Activated naive CD4-positive, alpha-beta T cell treated with anti-CD3 and anti-CD28 coated beads for 36 hours (primary cell): ENCODE data around the gene TNFRSF8. TPM values are rescaled to one million over a fixed set of nuclear protein-coding genes. Genes with fewer than 3 reads are reported as not detected.
"Not testable (repeated sequence)": the region's sequence is repeated elsewhere in the genome, so short reads cannot be mapped to it uniquely, and the experiment has no call there.

Experiments
- CTCF ChIA-PET: fragments of 350-600 bp; sonication (Branson Sonifier 250); formaldehyde crosslinking; loops from one replicate; lab custom pipeline; 2021; ENCODE audit warnings: antibody characterized with exemption; lab: Charles Lee
- DNase-seq: peaks from one replicate; pipeline ENCODE4 v3.0.0-alpha.2; 2020
- H3K27ac Mint-ChIP-seq: one replicate; pipeline ENCODE4 v1.8.0; 2021; ENCODE audit warnings: mild to moderate bottlenecking, mixed read lengths
- H3K27me3 Mint-ChIP-seq: one replicate; pipeline ENCODE4 v1.8.0; 2021; ENCODE audit warnings: low read depth, mixed read lengths
- H3K36me3 Mint-ChIP-seq: one replicate; pipeline ENCODE4 v1.8.0; 2021; ENCODE audit warnings: low read depth, mixed read lengths
- H3K4me1 Mint-ChIP-seq: one replicate; pipeline ENCODE4 v1.8.0; 2021; ENCODE audit warnings: low read depth, mixed read lengths
- H3K4me3 Mint-ChIP-seq: one replicate; pipeline ENCODE4 v1.8.0; 2021; ENCODE audit warnings: mild to moderate bottlenecking, moderate library complexity, mixed read lengths
- H3K9me3 Mint-ChIP-seq: one replicate; pipeline ENCODE4 v1.8.0; 2021; ENCODE audit warnings: mixed read lengths
- intact Hi-C: fragments of 100-400 bp; cut with micrococcal nuclease; formaldehyde crosslinking; loops from one replicate; pipeline ENCODE4 v1.15.1; 2023
- total RNA-seq, 2 experiments: library from RNA; stranded (reverse); gene quantifications; one replicate each; pipeline ENCODE4 v1.2.3, GENCODE V29; 2021

The TNFRSF8 gene
- total RNA-seq, 2 experiments from 2014 or later, result 18.6 to 18.8 TPM

- Mint-ChIP-seq H3K27ac (no peak overlapping the region), H3K4me3 (no peak overlapping the region), H3K36me3 (peaks cover 24% of the 10 kb centered on the region), H3K4me1 (no peaks in the 10 kb centered on the region), H3K27me3 (no peaks in the 10 kb centered on the region), H3K9me3 (no peaks in the 10 kb centered on the region)
- intact Hi-C loops, result no loop called here
- CTCF ChIA-PET, result interaction anchor here (0.6 to 0.8 kb wide), 2 partner anchors 10 to 15 kb away, joined by 4 to 6 read pairs; no protein-coding TSS in a partner anchor
- no peak for DNase-seq
Measured at GRCh38 chr1:12029720-12030339, 33.3 kb upstream of the TNFRSF8 start.

- no peaks in the 10 kb centered on the region for H3K27me3 Mint-ChIP-seq
- peak; percentile 62 for DNase-seq
- no peak overlapping the region for H3K27ac Mint-ChIP-seq
- no peak overlapping the region for H3K4me3 Mint-ChIP-seq
- intact Hi-C loops, result no loop called here
- no peaks in the 10 kb centered on the region for H3K9me3 Mint-ChIP-seq
- no peaks in the 10 kb centered on the region for H3K4me1 Mint-ChIP-seq
- CTCF ChIA-PET, result interaction anchor here (0.6 to 1.2 kb wide), 3 partner anchors 9 to 585 kb away, joined by 3 to 6 read pairs (median 4); no protein-coding TSS in a partner anchor
- peaks cover 15% of the 10 kb centered on the region for H3K36me3 Mint-ChIP-seq
Measured at GRCh38 chr1:12031039-12031980, 31.8 kb upstream of the TNFRSF8 start.

DNA sequence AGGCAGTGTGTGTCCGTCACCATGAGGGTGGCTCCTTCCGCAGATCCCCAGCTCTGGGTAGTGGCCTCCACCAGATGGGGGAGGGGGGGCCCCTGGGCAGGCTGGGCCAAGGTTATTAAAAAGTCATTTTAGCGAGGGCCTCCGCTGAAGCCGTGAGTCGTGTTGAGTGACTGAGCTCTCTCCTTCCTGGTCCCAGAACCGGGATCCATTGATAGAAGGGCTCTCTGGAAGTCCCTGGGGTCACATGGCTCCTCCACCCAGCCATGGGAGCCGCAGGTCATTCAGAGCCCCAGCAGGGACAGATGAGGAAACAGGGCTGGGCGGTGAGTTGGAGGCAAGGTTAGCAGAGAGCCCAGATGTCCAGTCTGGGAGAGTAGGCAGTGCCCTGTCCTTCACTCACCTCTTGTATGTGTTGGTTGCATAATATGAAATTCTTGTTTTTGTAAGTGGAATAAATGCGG, 30.9 kb upstream of the TNFRSF8 start:
- Mint-ChIP-seq H3K27ac (no peak overlapping the region), H3K9me3 (no peaks in the 10 kb centered on the region), H3K4me3 (no peak overlapping the region), H3K4me1 (no peaks in the 10 kb centered on the region), H3K36me3 (peaks cover 10% of the 10 kb centered on the region), H3K27me3 (no peaks in the 10 kb centered on the region)
- intact Hi-C loops, result no loop called here
- DNase-seq, result no peak
- CTCF ChIA-PET, result no interaction called here

- H3K4me1 Mint-ChIP-seq, H3K36me3 Mint-ChIP-seq, H3K9me3 Mint-ChIP-seq, intact Hi-C loops, H3K4me3 Mint-ChIP-seq, DNase-seq, H3K27me3 Mint-ChIP-seq, H3K27ac Mint-ChIP-seq: not testable (repeated sequence)
- CTCF ChIA-PET, result interaction anchor here (0.7 kb wide), 1 partner anchor 33 kb away, joined by 3 read pairs; no protein-coding TSS in a partner anchor
Measured at GRCh38 chr1:12033441-12033840, 29.7 kb upstream of the TNFRSF8 start.

DNA sequence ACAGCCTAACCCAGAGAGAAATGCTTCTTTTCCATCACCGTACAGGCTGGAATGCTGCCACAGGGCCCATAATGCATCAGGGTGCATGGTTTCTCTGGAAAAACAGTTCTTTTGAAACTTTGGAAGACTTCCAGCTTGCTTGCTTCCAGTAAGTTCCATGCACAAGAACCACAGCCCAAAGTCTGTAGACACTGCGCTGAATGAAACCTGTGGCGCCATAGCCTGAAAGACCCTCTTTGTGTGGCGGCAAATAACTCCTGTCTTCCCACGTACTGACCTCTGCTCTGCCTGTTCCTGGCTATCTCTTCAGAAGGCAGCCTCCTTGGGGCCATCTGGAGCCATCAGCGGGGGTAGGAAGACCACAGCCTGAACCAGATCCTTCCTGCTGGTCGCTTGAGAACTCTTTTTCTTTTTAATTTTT, 28.7 kb upstream of the TNFRSF8 start:
- H3K36me3 Mint-ChIP-seq, result peaks cover 2% of the 10 kb centered on the region
- no peaks in the 10 kb centered on the region for H3K27me3 Mint-ChIP-seq
- H3K9me3 Mint-ChIP-seq, result no peaks in the 10 kb centered on the region
- no peaks in the 10 kb centered on the region for H3K4me1 Mint-ChIP-seq
- no peak overlapping the region for H3K4me3 Mint-ChIP-seq
- no peak for DNase-seq
- H3K27ac Mint-ChIP-seq, result no peak overlapping the region
- CTCF ChIA-PET, result no interaction called here
- intact Hi-C loops, result no loop called here

DNA sequence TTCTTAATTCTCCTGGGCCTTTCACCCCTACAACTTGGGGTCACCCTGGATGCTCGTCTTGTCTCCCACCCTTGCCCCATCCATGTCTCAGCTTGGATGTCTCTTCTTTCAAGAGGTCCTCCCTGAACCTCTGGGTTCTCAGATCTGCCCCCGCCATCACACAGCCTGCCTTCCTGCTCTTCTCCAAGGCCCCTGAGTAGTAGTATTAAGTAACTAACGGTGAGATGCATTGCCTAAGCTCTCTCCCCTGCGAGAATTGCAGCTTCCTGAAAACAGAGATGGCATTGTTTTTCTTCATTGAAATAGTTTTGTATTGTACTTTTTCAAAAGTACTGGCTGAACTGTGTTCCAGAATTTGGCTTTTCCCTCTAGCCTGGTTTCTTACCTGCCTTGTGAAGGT, 27.8 kb upstream of the TNFRSF8 start:
- Mint-ChIP-seq H3K27me3 (no peaks in the 10 kb centered on the region), H3K36me3 (no peaks in the 10 kb centered on the region), H3K4me3 (no peak overlapping the region), H3K4me1 (no peaks in the 10 kb centered on the region), H3K9me3 (no peaks in the 10 kb centered on the region), H3K27ac (no peak overlapping the region)
- CTCF ChIA-PET, result interaction anchor here (0.6 to 0.7 kb wide), 2 partner anchors 83 to 270 kb away, joined by 3 to 4 read pairs; no protein-coding TSS in a partner anchor
- intact Hi-C loops, result no loop called here
- DNase-seq, result no peak

DNA sequence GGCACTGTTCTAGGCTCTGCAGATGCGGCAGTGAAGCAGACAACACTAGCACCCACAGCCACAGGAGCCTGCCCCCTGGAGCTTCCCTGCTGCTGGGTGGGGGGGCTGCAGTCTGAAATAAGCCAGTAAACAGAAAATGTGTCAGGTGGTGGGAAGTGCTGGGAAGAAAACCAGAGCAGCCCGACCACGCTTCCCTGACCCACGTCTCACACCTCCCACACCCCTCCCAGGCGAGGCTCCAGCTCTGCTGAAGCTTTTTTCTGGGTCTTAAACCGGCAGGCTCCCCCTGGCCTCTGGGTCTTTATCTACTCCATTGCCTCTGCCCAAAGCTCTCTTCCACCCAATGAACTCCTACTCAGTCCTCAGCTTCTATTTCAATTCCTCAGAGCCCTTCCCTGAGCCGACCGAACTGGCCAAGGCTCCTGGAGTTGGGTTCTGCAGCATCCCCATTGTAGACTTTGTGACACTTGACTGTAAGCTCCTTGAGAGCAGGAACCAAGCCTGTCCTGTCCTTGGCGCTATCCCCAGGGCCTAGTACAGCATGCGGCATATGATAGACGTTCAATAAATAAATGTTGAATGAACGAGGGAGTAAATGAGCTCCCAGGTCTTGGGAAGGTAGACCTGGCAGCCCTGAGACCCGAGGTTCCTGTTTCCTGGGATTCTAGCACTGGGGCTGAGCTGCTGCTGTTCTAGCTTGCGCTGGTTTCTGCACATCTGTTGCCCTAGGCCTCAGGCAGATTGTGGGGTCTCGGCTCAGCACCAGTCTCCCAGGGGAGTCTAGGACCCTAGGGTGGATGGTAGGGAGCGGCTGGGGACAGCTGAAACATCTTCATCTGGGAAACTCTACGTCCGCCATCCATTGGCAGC, 25.4 kb upstream of the TNFRSF8 start:
- no peak for DNase-seq
- intact Hi-C loops, result no loop called here
- Mint-ChIP-seq H3K27me3 (no peaks in the 10 kb centered on the region), H3K4me3 (no peak overlapping the region), H3K36me3 (no peaks in the 10 kb centered on the region), H3K4me1 (peaks cover 1% of the 10 kb centered on the region), H3K9me3 (no peaks in the 10 kb centered on the region), H3K27ac (no peak overlapping the region)
- CTCF ChIA-PET, result no interaction called here

GRCh38 chr1:12038356-12039163, 24.5 kb upstream of the TNFRSF8 start:
- CTCF ChIA-PET, result interaction anchor here (0.9 kb wide), 1 partner anchor 41 kb away, joined by 3 read pairs; no protein-coding TSS in a partner anchor
- H3K4me1 Mint-ChIP-seq, result peaks cover 1% of the 10 kb centered on the region
- no peaks in the 10 kb centered on the region for H3K27me3 Mint-ChIP-seq
- intact Hi-C loops, result no loop called here
- no peak for DNase-seq
- no peak overlapping the region for H3K4me3 Mint-ChIP-seq
- no peak overlapping the region for H3K27ac Mint-ChIP-seq
- H3K36me3 Mint-ChIP-seq, result no peaks in the 10 kb centered on the region
- H3K9me3 Mint-ChIP-seq, result no peaks in the 10 kb centered on the region

GRCh38 chr1:12039164-12039525, 24.0 kb upstream of the TNFRSF8 start:
- CTCF ChIA-PET, result interaction anchor here (0.9 kb wide), 1 partner anchor 40 kb away, joined by 3 read pairs; no protein-coding TSS in a partner anchor
- H3K4me1 Mint-ChIP-seq, result peaks cover 1% of the 10 kb centered on the region
- no peaks in the 10 kb centered on the region for H3K27me3 Mint-ChIP-seq
- no peaks in the 10 kb centered on the region for H3K36me3 Mint-ChIP-seq
- intact Hi-C loops, result no loop called here
- no peak for DNase-seq
- no peak overlapping the region for H3K27ac Mint-ChIP-seq
- H3K9me3 Mint-ChIP-seq, result no peaks in the 10 kb centered on the region
- no peak overlapping the region for H3K4me3 Mint-ChIP-seq

DNA sequence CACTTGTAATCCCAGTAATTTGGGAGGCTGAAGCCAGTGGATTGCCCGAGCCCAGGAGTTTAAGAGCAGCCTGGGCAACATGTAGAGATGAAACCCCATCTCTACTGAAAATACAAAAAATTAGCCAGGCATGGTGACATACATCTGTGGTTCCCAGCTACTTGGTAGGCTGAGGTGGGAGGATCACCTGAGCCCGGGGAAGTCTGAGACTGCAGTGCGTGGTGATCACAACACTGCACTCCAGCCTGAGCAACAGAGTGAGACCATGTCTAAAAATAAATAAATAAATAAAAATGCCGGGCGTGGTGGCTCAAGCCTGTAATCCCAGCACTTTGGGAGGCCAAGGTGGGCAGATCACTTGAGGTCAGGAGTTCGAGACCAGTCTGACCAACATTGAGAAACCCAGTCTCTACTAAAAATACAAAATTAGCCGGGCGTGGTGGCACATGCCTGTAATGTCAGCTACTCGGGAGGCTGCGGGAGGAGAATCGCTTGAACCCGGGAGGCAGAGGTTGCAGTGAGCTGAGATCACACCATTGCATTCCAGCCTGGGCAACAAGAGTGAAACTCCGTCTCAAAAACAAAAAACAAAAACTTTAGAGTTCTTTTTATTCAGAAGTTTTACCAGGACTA, 23.2 kb upstream of the TNFRSF8 start:
- CTCF ChIA-PET, result interaction anchor here (0.9 to 1.1 kb wide), 2 partner anchors 9 to 40 kb away, joined by 3 to 6 read pairs; no protein-coding TSS in a partner anchor
- H3K4me1 Mint-ChIP-seq, H3K9me3 Mint-ChIP-seq, DNase-seq, H3K27me3 Mint-ChIP-seq, H3K4me3 Mint-ChIP-seq, H3K36me3 Mint-ChIP-seq, intact Hi-C loops: not testable (repeated sequence)
- peak overlapping the region; percentile 9 for H3K27ac Mint-ChIP-seq
